K562 (cell line): ENCODE measurements around the gene BMP6. TPM values are rescaled to one million over a fixed set of nuclear protein-coding genes. Genes with fewer than 3 reads are reported as not detected.

Experiments
- ATF7 ChIP-seq: fragments of 450-650 bp; IDR thresholded peaks from 2 replicates; pipeline ENCODE4 v1.7.1; 2014; ENCODE audit warnings: mild to moderate bottlenecking, moderate library complexity
- BACH1 ChIP-seq: fragments of 200-800 bp; sonication (Bioruptor generic); IDR thresholded peaks from 2 replicates; pipeline ENCODE4 v1.6.1; 2016; ENCODE audit warnings: missing genetic modification characterization, missing compliant biosample characterization
- C11orf30 ChIP-seq: fragments of 450-650 bp; IDR thresholded peaks from 2 replicates; pipeline ENCODE4 v1.6.1; 2016; ENCODE audit warnings: low read depth, mild to moderate bottlenecking
- CXXC5 ChIP-seq: fragments of 250-450 bp; sonication (Bioruptor Pico); IDR thresholded peaks from 2 replicates; pipeline ENCODE4 v1.8.0; 2022; ENCODE audit warnings: inconsistent platforms, mild to moderate bottlenecking, moderate library complexity
- DACH1 ChIP-seq: fragments of 450-650 bp; IDR thresholded peaks from 2 replicates; pipeline ENCODE4 v1.6.1; 2018; ENCODE audit not compliant: partially characterized antibody
- DPF2 ChIP-seq: fragments of 450-650 bp; IDR thresholded peaks from 2 replicates; pipeline ENCODE4 v1.6.1; 2016
- ERF ChIP-seq: fragments of 450-650 bp; formaldehyde crosslinking; IDR thresholded peaks from 2 replicates; pipeline ENCODE4 v1.4.0; 2020; ENCODE audit warnings: mild to moderate bottlenecking, mixed read lengths
- FOXJ2 ChIP-seq: fragments of 200-800 bp; sonication (Bioruptor generic); IDR thresholded peaks from 2 replicates; pipeline ENCODE4 v1.6.1; 2016; ENCODE audit warnings: missing genetic modification characterization, missing compliant biosample characterization
- GABPB2 ChIP-seq: fragments of 250-450 bp; sonication (Bioruptor Pico); conservative IDR thresholded peaks from 2 replicates; pipeline ENCODE4 v1.5.1; 2021; ENCODE audit warnings: mild to moderate bottlenecking
- HMG20B ChIP-seq: fragments of 250-450 bp; sonication (Bioruptor Pico); IDR thresholded peaks from 2 replicates; pipeline ENCODE4 v1.5.0; 2021; ENCODE audit warnings: mild to moderate bottlenecking
- JUND ChIP-seq, 2 experiments: IDR thresholded peaks; 2 replicates in 1 of 2; 3 replicates in 1 of 2; pipeline ENCODE4 v1.6.1; 2011; ENCODE audit warnings: borderline replicate concordance in 2 of 2, low read depth in 2 of 2, low read length in 2 of 2, improper control_type of control experiment in 1 of 2, missing biosample characterization in 1 of 2, missing genetic modification characterization in 1 of 2, missing genetic modification reagents in 1 of 2
- ZNF717 ChIP-seq: fragments of 250-450 bp; sonication (Bioruptor Pico); IDR thresholded peaks from 2 replicates; pipeline ENCODE4 v1.5.0; 2021
- polyA plus RNA-seq, 8 experiments: library from polyadenylated mRNA; depleted of rRNA in 4 of 8; stranded (reverse) in 5 of 8; unstranded in 3 of 8; fragments of >200 nt; fragmentation: Nextera tagmentation in 2 of 8; fragmentation: Illumina TruSeq in 1 of 8; extraction: Ambion mirVana in 2 of 8; extraction: Trizol in 1 of 8; gene quantifications; 2 replicates each; pipeline versions ENCODE4 v1.2.1 to v1.2.3, GENCODE V29; 2011 to 2014; ENCODE audit warnings: inconsistent platforms in 1 of 8, missing spikeins in 1 of 8
- total RNA-seq, 7 experiments: library from RNA; depleted of rRNA in 6 of 7; stranded (reverse); fragments of >200 nt in 6 of 7; fragmentation: Illumina TruSeq in 2 of 7; extraction: Trizol in 2 of 7; gene quantifications; 2 replicates each; pipeline versions ENCODE4 v1.2.1 to v1.2.3, GENCODE V29; 2011 to 2021; ENCODE audit warnings: low replicate concordance in 1 of 7
- TF ChIP-seq, protein P1 (sequence below): sonication (generic); formaldehyde crosslinking; IDR thresholded peaks from 2 replicates; pipeline ENCODE4 v1.8.1; 2023; ENCODE audit warnings: missing genetic modification reagents, mild to moderate bottlenecking, borderline replicate concordance
- TF ChIP-seq, protein P2 (sequence below): sonication (generic); formaldehyde crosslinking; IDR thresholded peaks from 2 replicates; pipeline ENCODE4 v1.8.0; 2023; ENCODE audit warnings: mild to moderate bottlenecking, missing genetic modification reagents
- TF ChIP-seq, protein P3 (sequence below): sonication (generic); formaldehyde crosslinking; IDR thresholded peaks from 2 replicates; pipeline ENCODE4 v1.8.1; 2023; ENCODE audit warnings: mild to moderate bottlenecking, missing genetic modification reagents, moderate library complexity
- TF ChIP-seq, protein P4 (sequence below): sonication (generic); formaldehyde crosslinking; IDR thresholded peaks from 2 replicates; pipeline ENCODE4 v1.9.0; 2022; ENCODE audit warnings: mild to moderate bottlenecking, missing genetic modification reagents
- TF ChIP-seq, protein P5 (sequence below): fragments of 450-650 bp; formaldehyde crosslinking; conservative IDR thresholded peaks from 2 replicates; pipeline ENCODE4 v1.4.0; 2022; ENCODE audit warnings: mild to moderate bottlenecking, missing genetic modification characterization
- TF ChIP-seq, protein P6 (sequence below): fragments of 450-650 bp; formaldehyde crosslinking; IDR thresholded peaks from 2 replicates; pipeline ENCODE4 v1.4.0; 2020; ENCODE audit warnings: mild to moderate bottlenecking, moderate library complexity

Gene BMP6
- total and polyA plus RNA-seq, 9 of the 15 experiments (the other 6 are each of a cell fraction or from before 2014, with no cell fraction given) = 0.01 to 0.13 (median 0.06) TPM; not detected in 3

DNA sequence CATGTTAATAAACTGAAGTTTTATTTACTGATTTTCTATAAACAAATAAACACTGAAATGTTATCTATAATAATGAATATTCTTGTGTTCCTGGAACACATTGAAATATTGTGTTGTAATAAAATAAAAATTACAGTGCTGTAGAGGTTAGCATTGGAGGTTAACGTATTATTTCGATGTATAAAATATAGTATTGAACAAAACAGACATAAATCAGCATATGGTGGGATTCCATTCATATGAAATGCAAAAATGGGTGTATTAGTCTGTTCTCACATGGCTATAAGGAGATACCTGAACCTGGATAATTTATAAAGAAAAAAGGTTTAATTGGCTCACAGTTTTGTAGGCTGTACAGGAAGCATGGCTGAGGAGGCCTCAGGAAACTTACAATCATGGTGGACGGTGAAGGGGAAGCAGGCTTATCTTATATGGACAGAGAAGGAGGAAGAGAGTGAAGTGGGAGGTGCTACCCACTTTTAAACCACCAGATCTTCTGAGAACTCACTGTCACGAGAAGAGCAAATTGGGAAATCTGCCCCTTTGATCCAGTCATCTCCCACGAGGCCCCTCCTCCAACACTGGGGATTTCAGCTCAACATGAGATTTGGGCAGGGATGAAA lies 24.6 kb upstream of the BMP6 start (continued):
- TF ChIP-seq, protein P1, sequence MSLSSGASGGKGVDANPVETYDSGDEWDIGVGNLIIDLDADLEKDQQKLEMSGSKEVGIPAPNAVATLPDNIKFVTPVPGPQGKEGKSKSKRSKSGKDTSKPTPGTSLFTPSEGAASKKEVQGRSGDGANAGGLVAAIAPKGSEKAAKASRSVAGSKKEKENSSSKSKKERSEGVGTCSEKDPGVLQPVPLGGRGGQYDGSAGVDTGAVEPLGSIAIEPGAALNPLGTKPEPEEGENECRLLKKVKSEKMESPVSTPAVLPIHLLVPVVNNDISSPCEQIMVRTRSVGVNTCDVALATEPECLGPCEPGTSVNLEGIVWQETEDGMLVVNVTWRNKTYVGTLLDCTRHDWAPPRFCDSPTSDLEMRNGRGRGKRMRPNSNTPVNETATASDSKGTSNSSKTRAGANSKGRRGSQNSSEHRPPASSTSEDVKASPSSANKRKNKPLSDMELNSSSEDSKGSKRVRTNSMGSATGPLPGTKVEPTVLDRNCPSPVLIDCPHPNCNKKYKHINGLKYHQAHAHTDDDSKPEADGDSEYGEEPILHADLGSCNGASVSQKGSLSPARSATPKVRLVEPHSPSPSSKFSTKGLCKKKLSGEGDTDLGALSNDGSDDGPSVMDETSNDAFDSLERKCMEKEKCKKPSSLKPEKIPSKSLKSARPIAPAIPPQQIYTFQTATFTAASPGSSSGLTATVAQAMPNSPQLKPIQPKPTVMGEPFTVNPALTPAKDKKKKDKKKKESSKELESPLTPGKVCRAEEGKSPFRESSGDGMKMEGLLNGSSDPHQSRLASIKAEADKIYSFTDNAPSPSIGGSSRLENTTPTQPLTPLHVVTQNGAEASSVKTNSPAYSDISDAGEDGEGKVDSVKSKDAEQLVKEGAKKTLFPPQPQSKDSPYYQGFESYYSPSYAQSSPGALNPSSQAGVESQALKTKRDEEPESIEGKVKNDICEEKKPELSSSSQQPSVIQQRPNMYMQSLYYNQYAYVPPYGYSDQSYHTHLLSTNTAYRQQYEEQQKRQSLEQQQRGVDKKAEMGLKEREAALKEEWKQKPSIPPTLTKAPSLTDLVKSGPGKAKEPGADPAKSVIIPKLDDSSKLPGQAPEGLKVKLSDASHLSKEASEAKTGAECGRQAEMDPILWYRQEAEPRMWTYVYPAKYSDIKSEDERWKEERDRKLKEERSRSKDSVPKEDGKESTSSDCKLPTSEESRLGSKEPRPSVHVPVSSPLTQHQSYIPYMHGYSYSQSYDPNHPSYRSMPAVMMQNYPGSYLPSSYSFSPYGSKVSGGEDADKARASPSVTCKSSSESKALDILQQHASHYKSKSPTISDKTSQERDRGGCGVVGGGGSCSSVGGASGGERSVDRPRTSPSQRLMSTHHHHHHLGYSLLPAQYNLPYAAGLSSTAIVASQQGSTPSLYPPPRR = no peak
- TF ChIP-seq DACH1 = no peak
- TF ChIP-seq BACH1 (tag) = no peak
- TF ChIP-seq ATF7 = peak; percentile 49
- peak; percentile 61 for TF ChIP-seq DPF2
- TF ChIP-seq, protein P2, sequence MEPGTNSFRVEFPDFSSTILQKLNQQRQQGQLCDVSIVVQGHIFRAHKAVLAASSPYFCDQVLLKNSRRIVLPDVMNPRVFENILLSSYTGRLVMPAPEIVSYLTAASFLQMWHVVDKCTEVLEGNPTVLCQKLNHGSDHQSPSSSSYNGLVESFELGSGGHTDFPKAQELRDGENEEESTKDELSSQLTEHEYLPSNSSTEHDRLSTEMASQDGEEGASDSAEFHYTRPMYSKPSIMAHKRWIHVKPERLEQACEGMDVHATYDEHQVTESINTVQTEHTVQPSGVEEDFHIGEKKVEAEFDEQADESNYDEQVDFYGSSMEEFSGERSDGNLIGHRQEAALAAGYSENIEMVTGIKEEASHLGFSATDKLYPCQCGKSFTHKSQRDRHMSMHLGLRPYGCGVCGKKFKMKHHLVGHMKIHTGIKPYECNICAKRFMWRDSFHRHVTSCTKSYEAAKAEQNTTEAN = no peak
- TF ChIP-seq GABPB2 (CRISPR knock-in tag) = no peak
- TF ChIP-seq HMG20B (CRISPR knock-in tag) = no peak
- no peak for TF ChIP-seq ERF (CRISPR knock-in tag)
- peak; percentile 38; the same call in 1 of the 2 replicates for TF ChIP-seq JUND (IDR thresholded peaks at IDR 0.05; ENCODE audit: borderline replicate concordance, low read depth, low read length)
- no peak; the same call in 2 of the 3 replicates for TF ChIP-seq JUND (tag; IDR thresholded peaks at IDR 0.05; ENCODE audit: borderline replicate concordance, low read depth, low read length)
- TF ChIP-seq CXXC5 (CRISPR knock-in tag) = peak; percentile 66
- no peak for TF ChIP-seq ZNF717 (CRISPR knock-in tag)
- TF ChIP-seq, protein P3, sequence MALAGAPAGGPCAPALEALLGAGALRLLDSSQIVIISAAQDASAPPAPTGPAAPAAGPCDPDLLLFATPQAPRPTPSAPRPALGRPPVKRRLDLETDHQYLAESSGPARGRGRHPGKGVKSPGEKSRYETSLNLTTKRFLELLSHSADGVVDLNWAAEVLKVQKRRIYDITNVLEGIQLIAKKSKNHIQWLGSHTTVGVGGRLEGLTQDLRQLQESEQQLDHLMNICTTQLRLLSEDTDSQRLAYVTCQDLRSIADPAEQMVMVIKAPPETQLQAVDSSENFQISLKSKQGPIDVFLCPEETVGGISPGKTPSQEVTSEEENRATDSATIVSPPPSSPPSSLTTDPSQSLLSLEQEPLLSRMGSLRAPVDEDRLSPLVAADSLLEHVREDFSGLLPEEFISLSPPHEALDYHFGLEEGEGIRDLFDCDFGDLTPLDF = no peak
- TF ChIP-seq C11orf30 = no peak
- TF ChIP-seq, protein P4, sequence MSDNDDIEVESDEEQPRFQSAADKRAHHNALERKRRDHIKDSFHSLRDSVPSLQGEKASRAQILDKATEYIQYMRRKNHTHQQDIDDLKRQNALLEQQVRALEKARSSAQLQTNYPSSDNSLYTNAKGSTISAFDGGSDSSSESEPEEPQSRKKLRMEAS (CRISPR knock-in tag) = no peak
- no peak for TF ChIP-seq FOXJ2 (tag)
- TF ChIP-seq, protein P5, sequence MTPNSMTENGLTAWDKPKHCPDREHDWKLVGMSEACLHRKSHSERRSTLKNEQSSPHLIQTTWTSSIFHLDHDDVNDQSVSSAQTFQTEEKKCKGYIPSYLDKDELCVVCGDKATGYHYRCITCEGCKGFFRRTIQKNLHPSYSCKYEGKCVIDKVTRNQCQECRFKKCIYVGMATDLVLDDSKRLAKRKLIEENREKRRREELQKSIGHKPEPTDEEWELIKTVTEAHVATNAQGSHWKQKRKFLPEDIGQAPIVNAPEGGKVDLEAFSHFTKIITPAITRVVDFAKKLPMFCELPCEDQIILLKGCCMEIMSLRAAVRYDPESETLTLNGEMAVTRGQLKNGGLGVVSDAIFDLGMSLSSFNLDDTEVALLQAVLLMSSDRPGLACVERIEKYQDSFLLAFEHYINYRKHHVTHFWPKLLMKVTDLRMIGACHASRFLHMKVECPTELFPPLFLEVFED (CRISPR knock-in tag) = no peak
- TF ChIP-seq, protein P6, sequence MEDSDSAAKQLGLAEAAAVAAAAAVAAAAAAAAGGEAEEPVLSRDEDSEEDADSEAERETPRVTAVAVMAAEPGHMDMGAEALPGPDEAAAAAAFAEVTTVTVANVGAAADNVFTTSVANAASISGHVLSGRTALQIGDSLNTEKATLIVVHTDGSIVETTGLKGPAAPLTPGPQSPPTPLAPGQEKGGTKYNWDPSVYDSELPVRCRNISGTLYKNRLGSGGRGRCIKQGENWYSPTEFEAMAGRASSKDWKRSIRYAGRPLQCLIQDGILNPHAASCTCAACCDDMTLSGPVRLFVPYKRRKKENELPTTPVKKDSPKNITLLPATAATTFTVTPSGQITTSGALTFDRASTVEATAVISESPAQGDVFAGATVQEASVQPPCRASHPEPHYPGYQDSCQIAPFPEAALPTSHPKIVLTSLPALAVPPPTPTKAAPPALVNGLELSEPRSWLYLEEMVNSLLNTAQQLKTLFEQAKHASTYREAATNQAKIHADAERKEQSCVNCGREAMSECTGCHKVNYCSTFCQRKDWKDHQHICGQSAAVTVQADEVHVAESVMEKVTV (CRISPR knock-in tag) = no peak
